ENCODE measurements around the gene POLR3B. TPM values are rescaled to one million over a fixed set of nuclear protein-coding genes. Genes with fewer than 3 reads are reported as not detected.

The POLR3B gene
- total and polyA plus RNA-seq, 2 of the 8 experiments (the other 6 are each of a cell fraction or from before 2014, with no cell fraction given): 5.0 to 13.2 TPM

- Histone ChIP-seq H2BK20ac (ENCODE audit: low read length) (no peak overlapping the region), H2BK15ac (ENCODE audit: low read length) (no peak overlapping the region), H3K4ac (replicated peaks; ENCODE audit: insufficient read length, low read depth, low read length) (no peak overlapping the region), H2AFZ (ENCODE audit: low read length) (no peak overlapping the region), H4K91ac (replicated peaks; ENCODE audit: insufficient read length, low read length) (no peak overlapping the region), H3K14ac (ENCODE audit: insufficient read length) (no peak overlapping the region), H3K18ac (ENCODE audit: extremely low read depth, low read length) (no peak overlapping the region), H2AK5ac (ENCODE audit: low read depth, low read length) (no peak overlapping the region), H4K20me1 (replicated peaks in 1 of 2; ENCODE audit: control insufficient read depth in 1 of 2, insufficient read depth in 2 of 2, low read length in 2 of 2) (no peaks in the 10 kb centered on the region), H2BK12ac (ENCODE audit: low read depth, low read length) (no peak overlapping the region), H3K27me3 (replicated peaks in 1 of 4; ENCODE audit: control insufficient read depth in 3 of 4, extremely low read depth in 1 of 4, insufficient read depth in 3 of 4, low read length in 3 of 4) (no peaks in the 10 kb centered on the region), H3K9me3 (ENCODE audit: insufficient read depth in 2 of 2, low read depth in 1 of 2, low read length in 1 of 2) (no peaks in the 10 kb centered on the region), H3K4me3 (ENCODE audit: extremely low read depth in 1 of 4, insufficient read depth in 2 of 4, low read depth in 3 of 4, low read length in 4 of 4) (no peak overlapping the region), H3K9ac (replicated peaks in 1 of 4; ENCODE audit: extremely low read depth in 1 of 4, low read depth in 3 of 4, low read length in 3 of 4) (no peak overlapping the region), H3K56ac (replicated peaks; ENCODE audit: insufficient read length, low read depth, low read length) (no peak overlapping the region), H3K79me2 (ENCODE audit: control insufficient read depth in 1 of 2, insufficient read depth in 2 of 2, low read length in 2 of 2) (no peaks in the 10 kb centered on the region), H4K5ac (ENCODE audit: insufficient read length, low read depth, low read length) (no peak overlapping the region), H4K8ac (ENCODE audit: extremely low read depth, insufficient read depth, low read length) (no peak overlapping the region), H2BK5ac (ENCODE audit: low read depth, low read length) (no peak overlapping the region), H2BK120ac (replicated peaks; ENCODE audit: low read depth, low read length) (no peak overlapping the region), H3K23me2 (ENCODE audit: low read depth, low read length) (no peaks in the 10 kb centered on the region), H3K23ac (ENCODE audit: insufficient read length) (no peak overlapping the region), H3K36me3 (ENCODE audit: control insufficient read depth in 2 of 4, insufficient read depth in 4 of 4, low read length in 3 of 4) (0 out of 8 replicates have a peak, but pooled peaks cover 0 to 3% (median 0%) of the 10 kb centered on the region in 4 experiments), H3K79me1 (ENCODE audit: low read depth, low read length) (no peaks in the 10 kb centered on the region), H3K4me1 (replicated peaks in 1 of 4; ENCODE audit: control insufficient read depth in 3 of 4, insufficient read depth in 4 of 4, low read length in 3 of 4) (peaks cover 0 to 5% (median 0%) of the 10 kb centered on the region in 4 experiments; a peak in 1 of 7 replicates), H3K4me2 (ENCODE audit: insufficient read depth in 1 of 2, low read depth in 2 of 2, low read length in 2 of 2) (no peak overlapping the region), H3K27ac (ENCODE audit: low read depth, low read length) (no peak overlapping the region)
- DNase-seq (ENCODE audit: low read depth in 1 of 2, low spot score in 2 of 2) (no peak), FAIRE-seq (no peak)
- TF ChIP-seq ASH2L (IDR thresholded peaks at IDR 0.05; ENCODE audit: low read length): no peak
- CTCF ChIA-PET (ENCODE audit: partially characterized antibody): interaction anchor here (0.9 to 1.4 kb wide), 5 partner anchors 14 to 602 kb away, joined by 3 to 4 read pairs (median 3); no protein-coding TSS in a partner anchor
- POLR2A ChIA-PET (ENCODE audit: partially characterized antibody): no interaction called here
- 90% methylated on average over 1 of the region's 1 CpG; no CpG with 5 or more reads in 1 of the 2 experiments for WGBS, 2 experiments (ENCODE audit: extremely low coverage in 1 of 2, insufficient coverage in 1 of 2, insufficient read length in 1 of 2, insufficient replicate concordance in 2 of 2, low coverage in 1 of 2, low lambda C conversion rate in 2 of 2, missing lambda C conversion rate in 1 of 2)
Measured at GRCh38 chr12:106418970-106419369, 61.4 kb downstream of the POLR3B start.

Data from H1 (cell line).